NCI-H187 (cell line): ENCODE measurements around the gene PRAMEF8.
"Not testable (repeated sequence)": the region's sequence is repeated elsewhere in the genome, so short reads cannot be mapped to it uniquely, and the experiment has no call there.

Source experiments
- DNase-seq, 2 experiments: peaks; one replicate each; lab custom pipeline; 2025; lab: John Stamatoyannopoulos, UW

The PRAMEF8 gene

DNA sequence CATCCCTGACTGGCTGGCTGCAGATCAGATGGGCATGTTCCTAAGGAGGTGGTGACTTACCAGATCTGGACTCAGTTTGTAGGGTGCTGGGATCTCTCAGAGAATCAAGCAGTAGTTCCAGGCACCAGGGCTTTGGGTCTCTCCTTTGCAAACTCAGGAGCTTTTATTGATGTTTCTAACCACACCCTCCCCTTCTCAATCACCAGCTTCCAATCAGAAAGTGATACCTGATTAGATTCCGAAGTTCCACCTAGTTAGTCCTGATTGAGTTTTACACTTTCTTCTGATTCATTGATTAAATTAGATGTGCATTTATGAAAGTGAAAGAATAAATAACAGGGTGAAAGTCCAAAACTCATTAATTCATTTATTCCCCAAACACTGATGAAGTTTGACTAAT is at the start of gene PRAMEF8:
TSS of gene PRAMEF8 (minus strand) at position 101 of the 400 bp plus-strand sequence. CDS start 1,046 bp downstream, outside the sequence.
- DNase-seq: not testable (repeated sequence)

DNA sequence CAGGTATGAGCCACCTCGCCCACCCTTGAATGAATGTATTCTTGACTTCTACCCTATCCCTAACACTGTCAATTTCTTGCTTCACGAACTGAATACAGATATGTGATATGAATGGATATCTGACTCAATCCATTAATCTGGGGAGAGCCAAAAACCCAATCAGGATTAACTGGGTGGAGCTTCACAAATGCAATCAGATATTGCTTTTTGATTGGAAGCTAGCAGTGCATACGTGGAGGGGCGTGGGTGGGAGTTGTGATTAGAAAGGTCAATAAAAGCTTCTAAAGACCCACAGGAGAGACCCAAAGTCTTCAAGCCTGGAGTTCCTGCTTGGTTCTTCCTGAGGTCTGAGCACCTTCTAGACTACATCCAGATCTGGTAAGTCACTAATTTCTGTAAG is 30.3 kb upstream of the PRAMEF8 start, which contains the start of gene PRAMEF15:
TSS of gene PRAMEF15 (plus strand) at position 301 of the 400 bp plus-strand sequence. CDS start 2,827 bp downstream, outside the sequence.
- not testable (repeated sequence) for DNase-seq

DNA sequence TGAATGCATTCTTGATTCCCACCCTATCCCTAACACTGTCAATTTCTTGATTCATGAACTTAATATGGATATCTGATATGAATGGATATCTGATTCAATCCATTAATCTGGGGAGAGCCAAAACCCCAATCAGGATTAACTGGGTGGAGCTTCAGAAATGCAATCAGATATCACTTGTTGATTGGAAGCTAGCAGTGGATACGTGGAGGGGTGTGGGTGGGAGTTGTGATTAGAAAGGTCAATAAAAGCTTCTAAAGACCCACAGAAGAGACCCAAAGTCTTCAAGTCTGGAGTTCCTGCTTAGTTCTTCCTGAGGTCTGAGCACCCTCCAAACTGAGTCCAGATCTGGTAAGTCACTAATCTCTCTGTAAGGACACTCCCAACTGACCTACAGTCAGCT is 18.3 kb upstream of the PRAMEF8 start, which contains the start of gene PRAMEF33:
TSS of gene PRAMEF33 (plus strand) at position 301 of the 400 bp plus-strand sequence. CDS start 2,416 bp downstream, outside the sequence.
- not testable (repeated sequence) for DNase-seq

DNA sequence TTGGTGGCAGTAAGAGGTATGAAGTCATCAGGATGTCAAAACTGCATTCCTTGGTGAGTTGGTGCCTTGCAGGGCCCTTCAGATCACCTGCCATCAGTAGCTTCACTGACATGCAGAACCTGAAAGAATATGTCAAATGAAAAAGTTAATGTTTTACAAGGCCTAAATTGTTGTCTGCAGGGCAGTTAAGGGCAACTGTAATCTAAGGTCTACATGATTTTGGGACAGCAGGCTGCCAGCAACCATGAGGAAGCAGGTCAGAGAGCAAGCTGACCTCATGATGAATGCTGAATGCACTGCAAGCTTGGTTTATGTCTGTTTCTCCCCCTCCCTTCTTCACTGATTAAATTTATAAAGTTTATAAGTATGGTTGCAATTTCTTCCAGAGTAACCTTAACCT is 17.3 kb upstream of the PRAMEF8 start:
- not testable (repeated sequence) for DNase-seq

DNA sequence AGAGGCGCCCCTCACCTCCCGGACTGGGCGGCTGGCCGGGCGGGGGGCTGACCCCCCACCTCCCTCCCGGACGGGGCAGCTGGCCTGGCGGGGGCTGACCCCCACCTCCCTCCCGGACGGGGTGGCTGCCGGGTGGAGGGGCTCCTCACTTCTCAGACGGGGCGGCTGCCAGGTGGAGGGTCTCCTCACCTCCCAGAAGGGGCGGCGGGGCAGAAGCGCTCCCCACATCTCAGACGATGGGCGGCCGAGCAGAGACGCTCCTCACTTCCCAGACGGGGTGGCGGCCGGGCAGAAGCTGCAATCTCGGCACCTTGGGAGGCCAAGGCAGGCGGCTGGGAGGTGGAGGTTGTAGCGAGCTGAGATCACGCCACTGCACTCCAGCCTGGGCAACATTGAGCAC is 13.8 kb upstream of the PRAMEF8 start:
- DNase-seq: not testable (repeated sequence)

DNA sequence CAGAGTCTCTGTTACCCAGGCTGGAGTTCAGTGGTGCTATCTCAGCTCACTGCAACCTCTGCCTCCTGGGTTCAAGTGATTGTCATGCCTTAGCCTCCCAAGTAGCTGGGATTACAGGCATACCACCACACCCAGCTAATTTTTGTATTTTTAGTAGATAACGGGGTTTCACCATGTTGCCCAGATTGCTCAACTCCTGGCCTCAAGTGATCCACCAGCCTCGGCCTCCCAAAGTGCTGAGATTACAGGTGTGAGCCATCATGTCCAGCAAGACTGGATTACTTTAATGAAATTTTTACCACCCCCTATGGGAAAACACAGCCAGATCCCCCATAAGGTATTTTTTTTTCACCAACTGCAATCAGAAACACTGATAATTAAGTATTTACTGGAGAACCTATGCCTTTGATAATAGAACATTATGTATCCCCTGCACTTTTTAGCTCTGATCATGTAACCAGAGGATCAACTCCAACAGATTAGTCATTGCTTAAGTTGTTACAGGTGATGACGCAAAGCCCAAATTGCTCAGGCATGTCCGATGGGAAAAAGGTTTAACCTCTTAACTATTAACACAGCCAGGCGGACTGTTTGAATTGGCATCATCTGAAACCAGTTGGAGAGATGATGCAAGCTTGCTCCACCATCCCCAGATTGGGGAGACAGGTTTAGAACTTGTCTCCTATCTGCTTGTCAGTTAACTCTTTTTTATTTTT is 12.4 kb upstream of the PRAMEF8 start:
- not testable (repeated sequence) for DNase-seq

DNA sequence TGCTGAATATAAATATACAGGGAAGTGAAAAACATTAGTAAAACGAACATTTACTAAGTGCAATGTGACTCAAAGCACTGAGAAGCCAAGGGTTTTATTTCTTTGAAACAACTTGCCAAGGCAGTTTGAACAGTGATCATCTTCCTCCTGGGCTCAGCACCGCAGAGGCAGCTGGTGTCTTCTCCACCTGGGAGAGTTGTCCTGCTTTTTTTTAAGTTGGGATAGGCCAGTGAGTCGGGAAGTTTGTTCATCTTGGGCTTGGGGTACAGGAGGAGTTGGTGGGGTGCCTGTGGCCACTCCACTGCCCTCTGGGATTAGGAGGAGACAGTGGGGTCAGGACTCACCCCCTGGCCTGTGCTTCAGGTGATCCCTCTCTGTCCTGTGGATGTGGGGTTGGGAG is 4.1 kb upstream of the PRAMEF8 start:
- not testable (repeated sequence) for DNase-seq

DNA sequence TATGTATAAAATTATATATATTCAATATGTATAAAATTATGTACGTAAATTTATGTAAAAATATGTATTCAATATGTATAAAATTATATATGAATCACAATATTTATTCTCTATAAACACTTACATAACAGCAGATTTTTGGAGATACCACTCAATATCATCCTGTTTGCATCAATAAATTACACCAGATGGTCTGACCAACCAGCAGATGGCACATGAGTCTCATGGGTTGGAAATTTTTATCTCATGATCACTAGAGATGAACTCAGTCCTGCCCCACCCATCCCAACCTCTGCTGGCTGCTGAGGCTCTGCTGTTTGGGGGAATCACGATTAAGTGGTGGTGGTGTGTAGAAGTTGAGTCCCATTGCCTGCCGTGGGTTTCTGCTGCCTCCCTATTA is 5.3 kb downstream of the PRAMEF8 start:
- not testable (repeated sequence) for DNase-seq

DNA sequence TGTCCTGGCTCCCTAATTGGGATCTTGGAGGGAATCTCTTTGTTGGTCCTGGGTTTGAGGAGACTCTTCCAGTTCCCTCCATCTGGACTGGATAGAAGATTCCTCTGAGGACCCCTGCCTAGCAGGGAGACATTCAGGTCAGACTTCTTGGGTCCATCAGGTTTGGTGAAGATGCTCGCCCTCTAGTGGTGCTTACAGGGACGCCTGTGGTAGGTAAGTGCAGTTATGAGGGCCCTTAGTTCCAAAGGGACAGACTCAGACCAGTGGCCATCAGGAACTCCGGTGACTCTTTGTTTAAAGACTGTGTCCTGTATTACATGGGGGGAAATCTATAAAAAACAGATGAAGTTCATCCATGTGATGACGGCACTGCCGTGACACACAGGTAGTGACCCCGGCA is 7.9 kb downstream of the PRAMEF8 start:
- not testable (repeated sequence) for DNase-seq

DNA sequence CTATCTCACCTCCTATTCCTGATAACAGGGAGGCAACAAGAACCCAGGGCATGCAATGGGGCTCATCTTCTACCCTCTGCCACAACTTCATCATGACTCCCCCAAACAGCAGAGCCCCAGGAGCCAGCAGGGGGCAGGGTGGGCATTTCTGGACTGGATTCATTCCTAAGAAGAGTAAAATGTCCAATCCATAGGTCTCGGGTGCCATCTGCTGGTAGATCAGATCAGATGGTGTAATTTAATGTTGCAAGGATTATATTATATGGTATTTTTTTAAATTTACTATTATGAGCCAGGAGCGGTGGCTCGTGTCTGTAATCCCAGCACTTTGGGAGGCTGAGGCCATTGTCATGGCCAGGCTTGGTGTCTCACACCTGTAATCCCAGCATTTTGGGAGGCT is 19.8 kb downstream of the PRAMEF8 start:
- not testable (repeated sequence) for DNase-seq

DNA sequence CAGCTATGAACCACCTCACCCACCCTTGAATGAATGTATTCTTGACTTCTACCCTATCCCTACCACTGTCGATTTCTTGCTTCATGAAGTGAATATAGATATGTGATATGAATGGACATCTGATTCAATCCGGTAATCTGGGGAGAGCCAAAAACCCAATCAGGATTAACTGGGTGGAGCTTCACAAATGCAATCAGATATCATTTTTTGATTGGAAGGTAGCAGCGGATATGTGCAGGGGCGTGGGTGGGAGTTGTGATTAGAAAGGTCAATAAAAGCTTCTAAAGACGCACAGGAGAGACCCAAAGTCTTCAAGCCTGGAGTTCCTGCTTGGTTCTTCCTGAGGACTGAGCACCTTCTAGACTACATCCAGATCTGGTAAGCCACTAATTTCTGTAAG is 31.0 kb downstream of the PRAMEF8 start, which contains the start of gene PRAMEF5:
TSS of gene PRAMEF5 (plus strand) at position 301 of the 400 bp plus-strand sequence. CDS start 5,071 bp downstream, outside the sequence.
- DNase-seq: not testable (repeated sequence)

DNA sequence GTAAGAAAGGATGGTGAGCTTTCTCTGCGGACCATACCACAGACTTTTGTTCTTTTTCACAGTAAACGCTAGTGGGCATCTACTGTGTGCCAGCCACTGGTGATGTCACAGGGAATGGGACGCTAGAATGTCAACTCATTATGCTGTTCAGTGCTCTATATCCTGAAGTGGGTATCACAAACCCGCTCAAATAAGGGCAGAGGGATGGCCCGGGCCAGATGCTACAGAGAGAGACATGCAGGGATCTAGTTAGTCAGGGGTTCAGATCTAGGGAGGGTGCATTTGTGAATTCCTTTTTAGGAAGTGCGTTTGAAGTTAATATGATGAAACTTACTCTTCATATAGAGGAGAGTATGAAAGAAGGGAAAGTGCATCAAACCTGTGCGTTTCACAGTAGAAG is 37.8 kb downstream of the PRAMEF8 start:
- DNase-seq: not testable (repeated sequence)

DNA sequence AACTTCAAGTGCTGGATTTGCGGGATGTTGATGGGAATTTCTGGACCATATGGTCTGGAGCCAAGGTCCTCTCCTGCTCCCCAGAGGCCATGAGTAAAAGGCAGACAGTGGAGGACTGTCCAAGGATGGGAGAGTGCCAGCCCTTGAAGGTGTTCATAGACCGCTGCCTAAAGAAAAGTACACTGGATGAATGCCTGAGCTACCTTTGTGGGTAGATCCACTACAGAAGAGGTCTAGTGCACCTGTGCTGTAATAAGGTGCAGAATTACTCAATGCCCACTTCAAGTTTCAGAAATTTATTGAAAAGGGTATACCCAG is 38.4 kb downstream of the PRAMEF8 start:
- not testable (repeated sequence) for DNase-seq

DNA sequence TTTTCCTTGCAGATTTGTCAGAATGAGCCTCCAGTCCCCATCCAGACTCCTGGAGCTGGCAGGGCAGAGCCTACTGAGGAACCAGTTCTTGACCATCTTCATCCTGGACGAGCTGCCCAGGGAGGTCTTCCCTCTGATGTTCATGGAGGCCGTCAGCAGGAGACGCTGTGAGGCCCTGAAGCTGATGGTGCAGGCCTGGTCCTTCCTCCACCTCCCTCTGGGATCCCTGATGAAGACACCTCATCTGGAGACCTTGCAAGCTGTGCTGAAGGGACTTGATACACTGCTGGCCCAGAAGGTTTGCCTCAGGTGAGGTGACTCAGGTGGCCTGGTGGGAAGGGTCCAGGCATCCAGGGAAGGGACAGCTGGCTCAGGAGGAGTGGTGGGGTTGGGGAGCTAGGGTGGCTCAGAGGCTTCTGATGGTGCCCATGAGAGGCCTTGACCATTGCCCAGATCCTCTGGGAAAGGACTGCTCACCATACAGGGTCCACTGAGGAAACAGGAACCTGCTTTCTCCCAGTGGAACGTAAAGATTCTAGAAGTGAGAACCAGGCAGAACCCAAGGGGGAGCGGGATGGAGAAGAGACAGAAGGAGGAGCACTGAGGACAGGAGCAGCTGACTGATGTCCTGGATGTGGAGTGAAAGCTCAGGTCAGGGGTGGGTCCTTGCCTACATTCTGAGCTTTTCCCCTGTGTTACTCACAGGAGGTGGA is 38.9 kb downstream of the PRAMEF8 start:
- DNase-seq: not testable (repeated sequence)

DNA sequence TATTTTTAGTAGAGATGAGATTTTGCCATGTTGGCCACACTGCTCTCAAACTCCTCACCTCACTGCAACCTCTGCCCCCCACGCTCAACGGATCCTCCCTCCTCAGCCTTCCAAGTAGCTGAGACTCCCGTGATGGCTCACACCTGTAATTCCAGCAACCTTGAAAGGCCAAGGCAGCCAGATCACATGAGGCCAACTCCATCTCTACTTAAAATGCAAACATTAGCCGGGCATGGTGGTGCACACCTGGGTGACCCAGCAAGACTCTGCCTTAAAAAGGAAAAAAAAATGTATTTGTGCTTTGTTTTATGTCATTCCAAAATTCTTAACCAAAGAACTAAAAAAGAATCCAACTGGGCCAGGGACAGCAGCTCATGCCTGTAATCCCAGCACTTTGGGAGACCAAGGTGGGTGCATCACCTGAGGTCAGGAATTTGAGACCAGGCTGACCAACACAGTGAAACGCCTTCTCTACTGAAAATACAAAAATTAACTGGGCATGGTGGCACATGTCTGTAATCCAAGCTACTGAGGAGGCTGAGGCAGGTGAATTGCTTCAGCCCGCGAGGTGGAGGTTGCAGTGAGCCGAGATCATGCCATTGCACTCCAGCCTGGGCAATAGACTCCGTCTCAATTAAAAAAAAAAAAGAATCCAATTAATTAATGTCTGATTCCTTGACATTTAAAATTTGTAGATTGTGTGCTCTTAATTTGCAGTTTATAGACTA is 41.2 kb downstream of the PRAMEF8 start:
- DNase-seq: not testable (repeated sequence)

DNA sequence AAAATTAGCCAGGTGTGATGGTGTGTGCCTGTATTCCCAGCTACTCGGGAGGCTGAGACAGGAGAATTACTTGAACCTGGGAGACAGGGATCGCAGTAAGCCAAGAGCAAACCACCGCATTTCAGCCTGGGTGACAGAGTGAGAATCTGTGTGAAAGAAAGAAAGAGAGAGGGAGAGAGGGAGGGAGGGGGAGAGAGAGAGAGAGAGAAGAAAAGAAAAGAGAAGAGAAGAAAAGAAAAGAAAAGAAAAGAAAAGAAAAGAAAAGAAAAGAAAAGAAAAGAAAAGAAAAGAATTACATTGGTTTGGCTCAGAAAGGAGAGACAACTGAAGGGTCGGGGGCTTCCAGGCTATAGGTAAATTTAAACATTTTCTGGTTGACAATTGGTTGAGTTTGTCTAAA is 45.3 kb downstream of the PRAMEF8 start:
- not testable (repeated sequence) for DNase-seq

DNA sequence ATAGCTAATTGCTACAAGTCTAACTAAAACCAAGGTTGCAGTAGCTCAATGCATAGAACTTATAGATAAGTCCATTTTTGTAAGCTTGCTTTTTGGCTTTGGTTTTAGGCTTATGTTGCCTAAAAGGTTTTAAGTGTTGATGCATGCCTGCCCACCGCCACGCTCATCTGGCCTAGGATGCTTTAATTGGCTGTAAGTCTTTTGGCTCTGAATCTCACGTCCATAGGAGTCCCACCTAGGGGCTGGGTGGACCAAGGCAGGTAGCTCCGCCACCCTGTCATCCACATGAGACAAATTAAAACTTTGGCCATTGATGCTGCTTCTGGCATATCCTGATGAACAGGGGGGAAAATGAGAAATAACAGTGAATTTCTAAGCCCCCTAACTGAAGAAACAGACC is 47.4 kb downstream of the PRAMEF8 start:
- not testable (repeated sequence) for DNase-seq

DNA sequence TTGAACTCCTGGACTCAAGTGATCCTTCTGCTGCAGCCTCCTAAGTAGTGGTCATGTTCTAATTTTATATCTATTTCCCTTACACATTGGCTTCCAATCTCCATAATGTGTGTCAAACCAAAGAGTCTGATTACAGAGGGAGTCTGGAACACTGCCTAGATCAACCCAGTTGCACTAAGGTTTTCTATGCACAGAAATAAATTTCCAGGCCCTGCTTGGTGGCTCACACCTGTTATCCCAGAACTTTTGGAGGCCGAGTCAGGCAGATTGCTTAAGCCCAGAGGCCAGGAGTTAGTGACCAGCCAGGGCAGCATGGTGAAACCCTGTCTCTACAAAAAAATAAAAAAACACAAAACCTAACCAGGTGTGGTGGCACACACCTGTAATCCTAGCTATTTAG is 50.9 kb downstream of the PRAMEF8 start:
- DNase-seq: not testable (repeated sequence)

DNA sequence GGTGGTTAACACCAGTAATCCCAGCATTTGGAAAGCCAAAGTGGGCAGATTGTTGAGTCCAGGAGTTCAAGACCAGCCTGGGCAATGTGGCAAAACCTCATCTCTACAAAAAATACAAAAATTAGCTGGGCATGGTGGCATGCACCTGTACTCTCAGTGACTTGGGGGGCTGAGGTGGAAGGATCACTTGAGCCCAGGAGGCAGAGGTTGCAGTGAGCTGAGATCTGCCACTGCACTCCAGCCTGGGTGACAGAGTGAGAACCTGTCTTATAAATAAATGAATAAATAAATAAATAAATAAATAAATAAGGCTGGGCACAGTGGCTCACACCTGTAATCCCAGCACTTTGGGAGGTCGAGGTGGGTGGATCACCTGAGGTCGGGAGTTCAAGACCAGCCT is 52.9 kb downstream of the PRAMEF8 start:
- not testable (repeated sequence) for DNase-seq
